ENCODE data around the gene ASB11. TPM values are rescaled to one million over a fixed set of nuclear protein-coding genes. Genes with fewer than 3 reads are reported as not detected.

ASB11 gene
- total and polyA plus RNA-seq, 10 of the 15 experiments (the other 5 are each of a cell fraction or from before 2014, with no cell fraction given): not detected

DNA sequence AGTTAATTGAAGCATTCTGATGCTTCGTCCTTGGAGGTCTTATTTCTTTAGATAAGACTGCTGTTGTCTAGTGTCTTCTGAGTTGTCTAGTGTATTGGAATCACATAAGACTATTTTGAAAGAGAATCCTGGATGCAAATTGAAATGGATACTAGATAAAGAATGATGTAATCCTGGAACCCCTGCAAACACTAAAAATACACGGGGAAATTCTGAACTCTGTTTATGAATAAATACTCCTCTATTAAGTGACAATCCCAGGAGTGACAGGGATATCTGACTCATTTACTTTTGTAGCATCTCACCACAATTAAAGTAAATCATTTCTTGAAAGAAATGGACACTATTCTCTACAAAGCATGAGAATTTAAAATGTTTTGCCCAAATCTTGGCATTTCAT lies 968 bp downstream of the ASB11 start:
- no peak overlapping the region for H3K27ac ChIP-seq (ENCODE audit: control insufficient read depth, insufficient read depth)
- H3K4me3 ChIP-seq: no peak overlapping the region
- intact Hi-C loops (cut with micrococcal nuclease; ENCODE audit: unreplicated experiment) (no loop called here), in situ Hi-C loops (cut with MboI) (no loop called here)
- no TSS peak for BruUV-seq (replicated peaks)
- FAIRE-seq: no peak
- H3K27me3 ChIP-seq (replicated peaks in 1 of 2; ENCODE audit: control insufficient read depth in 2 of 2, insufficient read depth in 2 of 2, low read length in 1 of 2): no peaks in the 10 kb centered on the region
- no peaks in the 10 kb centered on the region for H3K9me3 ChIP-seq (replicated peaks; ENCODE audit: control insufficient read depth, insufficient read depth, low read length)
- no peaks in the 10 kb centered on the region for H3K36me3 ChIP-seq (ENCODE audit: control insufficient read depth in 2 of 2, insufficient read depth in 2 of 2, low read length in 1 of 2)
- CTCF ChIA-PET: interaction anchor here (1.2 kb wide), 1 partner anchor 33 kb away, joined by 3 read pairs; no protein-coding TSS in a partner anchor
- POLR2A ChIA-PET: no interaction called here
- SMC1A ChIA-PET (ENCODE audit: uncharacterized antibody, unreplicated experiment): no interaction called here
- H3K4me2 ChIP-seq (ENCODE audit: control insufficient read depth, insufficient read depth): no peak overlapping the region
- no peak overlapping the region for H3K9ac ChIP-seq (ENCODE audit: control insufficient read depth, insufficient read depth, low read length)
- H3K79me2 ChIP-seq (ENCODE audit: control insufficient read depth, insufficient read depth, low read length): no peaks in the 10 kb centered on the region
- no peak overlapping the region for H2AFZ ChIP-seq (ENCODE audit: control insufficient read depth, low read depth, low read length)
- TF ChIP-seq HCFC1 (IDR thresholded peaks at IDR 0.05; ENCODE audit: low read length) (no peak), ETV6 (conservative IDR thresholded peaks at IDR 0.05 in 1 of 2, IDR thresholded peaks at IDR 0.05 in 1 of 2; ENCODE audit: borderline replicate concordance in 1 of 2, low read depth in 1 of 2) (no peak), RAD21 (IDR thresholded peaks at IDR 0.05; ENCODE audit: insufficient read depth, low read depth, low read length) (no peak), POLR2AphosphoS5 (IDR thresholded peaks at IDR 0.05; ENCODE audit: low read length) (no peak), SIX5 (IDR thresholded peaks at IDR 0.05; ENCODE audit: low read depth, low read length, severe bottlenecking) (no peak), ELK1 (IDR thresholded peaks at IDR 0.05; ENCODE audit: low read depth, low read length) (no peak), FOXM1 (IDR thresholded peaks at IDR 0.05; ENCODE audit: low read depth, low read length) (no peak)
- RAD21 ChIA-PET (ENCODE audit: unreplicated experiment): no interaction called here
- ATAC-seq: no peak
- WGBS (ENCODE audit: insufficient coverage, insufficient replicate concordance, low lambda C conversion rate, missing lambda C conversion rate): 0% methylated on average over 2 of the region's 2 CpGs
- DNase-seq (ENCODE audit: low read depth, low spot score): no peak
- no peaks in the 10 kb centered on the region for H4K20me1 ChIP-seq (ENCODE audit: control insufficient read depth, insufficient read depth)
- H3K4me1 ChIP-seq (ENCODE audit: control insufficient read depth, insufficient read depth, low read length): no peaks in the 10 kb centered on the region

All from GM12878 (cell line).